ENCODE results near the gene DKK2. TPM values are rescaled to one million over a fixed set of nuclear protein-coding genes. Genes with fewer than 3 reads are reported as not detected.

DKK2 gene
- total RNA-seq, 1 donor from 2014 or later = not detected

DNA sequence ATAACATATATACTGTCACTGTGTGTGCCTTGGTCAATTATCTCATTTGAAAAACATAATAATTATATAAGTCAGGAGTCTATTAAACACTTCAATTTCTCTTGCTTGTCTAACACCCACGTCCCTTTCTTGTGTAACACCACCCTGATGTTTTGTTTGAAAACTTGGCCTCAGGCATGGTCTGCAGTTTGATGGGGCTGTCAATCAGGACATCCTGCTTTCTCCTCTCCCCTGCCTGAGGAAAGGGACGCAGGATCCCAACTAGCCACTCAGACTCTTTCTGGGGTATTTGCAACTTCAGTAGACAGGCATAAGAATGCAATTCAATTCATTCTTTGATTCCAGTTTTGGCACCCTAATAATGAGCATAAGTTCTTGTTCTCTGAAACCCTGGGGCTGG, 48.8 kb downstream of the DKK2 start:
- no peaks in the 10 kb centered on the region for H3K9me3 Mint-ChIP-seq

DNA sequence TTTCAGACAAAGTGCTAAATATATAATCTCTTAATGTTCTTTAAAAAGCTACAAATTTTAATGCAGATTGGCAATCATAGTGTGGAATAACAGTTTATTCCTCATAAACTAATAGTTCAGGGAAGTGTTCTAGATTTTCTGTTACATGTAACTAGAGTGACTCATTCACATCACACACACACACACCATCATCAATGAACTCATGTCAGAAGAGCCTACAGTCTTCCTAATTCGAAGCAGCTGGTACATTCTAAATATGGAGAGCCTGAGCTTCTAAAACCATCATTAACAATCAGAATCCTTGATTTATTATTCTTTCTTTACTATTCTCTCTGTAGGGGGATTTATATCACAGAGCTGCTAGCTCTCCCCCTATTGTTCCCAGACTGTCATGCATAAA, 49.6 kb downstream of the DKK2 start:
- DNase-seq = no peak
- no peak overlapping the region for H3K4me3 Mint-ChIP-seq
- H3K9me3 Mint-ChIP-seq = no peaks in the 10 kb centered on the region
- H3K27me3 Mint-ChIP-seq = no peaks in the 10 kb centered on the region
- no peaks in the 10 kb centered on the region for H3K36me3 Mint-ChIP-seq (ENCODE audit: low read depth)
- H3K4me1 Mint-ChIP-seq = no peaks in the 10 kb centered on the region
- intact Hi-C loops (cut with micrococcal nuclease) = no loop called here
- H3K27ac Mint-ChIP-seq = no peak overlapping the region

More for the DNA sequence above, 48.8 kb downstream of the DKK2 start:
- H3K36me3 Mint-ChIP-seq (ENCODE audit: low read depth) = no peaks in the 10 kb centered on the region
- intact Hi-C loops (cut with micrococcal nuclease) = no loop called here
- H3K4me3 Mint-ChIP-seq = no peak overlapping the region
- DNase-seq = no peak
- H3K27me3 Mint-ChIP-seq = no peaks in the 10 kb centered on the region
- no peak overlapping the region for H3K27ac Mint-ChIP-seq
- H3K4me1 Mint-ChIP-seq = no peaks in the 10 kb centered on the region

DNA sequence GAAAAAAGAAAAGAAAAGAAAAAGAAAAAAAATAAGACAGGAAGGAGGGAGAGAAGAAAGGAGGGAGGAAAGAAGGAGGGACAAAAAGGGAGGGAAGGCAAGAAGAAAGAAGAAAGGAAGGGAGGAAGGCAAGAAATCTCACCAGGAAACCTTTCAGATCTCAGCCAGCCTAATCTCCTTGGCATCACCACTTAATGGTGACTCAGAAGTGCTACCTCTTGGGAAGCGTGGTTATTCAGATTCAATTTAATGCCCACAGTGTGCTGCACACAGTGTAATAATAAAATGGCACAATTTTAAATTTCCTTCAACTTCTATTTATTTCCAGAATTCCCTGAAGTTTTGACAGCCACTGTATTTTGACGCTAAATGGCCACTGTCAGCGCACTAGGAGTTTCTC, 50.3 kb downstream of the DKK2 start:
- H3K36me3 Mint-ChIP-seq (ENCODE audit: low read depth) = no peaks in the 10 kb centered on the region
- H3K27me3 Mint-ChIP-seq = no peaks in the 10 kb centered on the region
- no peak for DNase-seq
- H3K4me1 Mint-ChIP-seq = no peaks in the 10 kb centered on the region
- intact Hi-C loops (cut with micrococcal nuclease) = no loop called here
- H3K27ac Mint-ChIP-seq = no peak overlapping the region
- H3K9me3 Mint-ChIP-seq = no peaks in the 10 kb centered on the region
- H3K4me3 Mint-ChIP-seq = no peak overlapping the region

DNA sequence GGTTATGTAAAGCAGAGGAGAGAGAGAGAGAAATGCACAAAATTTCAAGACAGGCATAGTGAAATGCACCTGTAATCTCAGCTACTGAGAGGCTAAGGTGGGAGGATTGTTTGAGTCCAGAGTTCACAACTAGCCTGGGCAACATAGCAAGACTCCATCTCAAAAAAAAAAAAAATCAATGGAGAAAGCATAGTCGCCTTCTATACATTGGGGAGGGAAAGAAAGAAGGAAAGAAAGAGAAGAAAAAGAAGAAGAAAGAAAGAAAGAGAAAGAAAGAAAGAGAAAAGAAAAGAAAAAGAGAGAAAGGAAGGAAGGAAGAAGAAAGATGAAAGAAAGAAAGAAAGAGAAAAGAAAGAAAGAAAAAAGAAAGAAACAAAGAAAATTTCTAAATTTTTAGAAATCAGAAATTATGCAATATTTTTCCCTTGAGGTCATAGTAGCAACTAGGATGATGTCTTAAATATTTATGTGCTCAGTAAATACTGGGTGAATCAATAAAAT, 53.4 kb downstream of the DKK2 start:
- no peaks in the 10 kb centered on the region for H3K27me3 Mint-ChIP-seq

DNA sequence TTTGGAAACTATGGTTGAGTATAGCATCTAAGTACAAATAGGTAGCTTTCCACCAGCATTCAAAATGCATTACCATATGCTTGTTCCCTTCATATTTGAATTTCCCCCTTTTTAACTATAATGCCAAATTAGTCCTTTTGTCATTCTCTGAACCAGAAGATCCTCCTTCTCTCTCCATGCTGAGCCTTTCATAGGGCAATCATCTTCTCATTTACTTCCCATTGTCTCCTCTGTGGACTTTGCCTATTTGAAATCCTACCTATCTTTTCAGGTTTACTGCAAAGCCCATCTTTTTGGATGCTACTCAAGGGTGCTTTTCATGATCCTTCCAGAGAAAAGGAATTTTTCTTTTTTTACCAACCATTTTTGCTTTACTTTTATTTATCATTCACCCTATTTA, 54.7 kb downstream of the DKK2 start:
- DNase-seq = no peak
- H3K27me3 Mint-ChIP-seq = no peaks in the 10 kb centered on the region
- H3K4me1 Mint-ChIP-seq = no peaks in the 10 kb centered on the region
- H3K36me3 Mint-ChIP-seq (ENCODE audit: low read depth) = no peaks in the 10 kb centered on the region
- no peaks in the 10 kb centered on the region for H3K9me3 Mint-ChIP-seq
- no peak overlapping the region for H3K4me3 Mint-ChIP-seq
- intact Hi-C loops (cut with micrococcal nuclease) = no loop called here
- H3K27ac Mint-ChIP-seq = no peak overlapping the region

More for the DNA sequence above, 53.4 kb downstream of the DKK2 start:
- no peaks in the 10 kb centered on the region for H3K9me3 Mint-ChIP-seq
- intact Hi-C loops (cut with micrococcal nuclease) = no loop called here
- no peak overlapping the region for H3K27ac Mint-ChIP-seq
- no peak overlapping the region for H3K4me3 Mint-ChIP-seq
- no peak for DNase-seq
- H3K36me3 Mint-ChIP-seq (ENCODE audit: low read depth) = no peaks in the 10 kb centered on the region
- H3K4me1 Mint-ChIP-seq = no peaks in the 10 kb centered on the region

DNA sequence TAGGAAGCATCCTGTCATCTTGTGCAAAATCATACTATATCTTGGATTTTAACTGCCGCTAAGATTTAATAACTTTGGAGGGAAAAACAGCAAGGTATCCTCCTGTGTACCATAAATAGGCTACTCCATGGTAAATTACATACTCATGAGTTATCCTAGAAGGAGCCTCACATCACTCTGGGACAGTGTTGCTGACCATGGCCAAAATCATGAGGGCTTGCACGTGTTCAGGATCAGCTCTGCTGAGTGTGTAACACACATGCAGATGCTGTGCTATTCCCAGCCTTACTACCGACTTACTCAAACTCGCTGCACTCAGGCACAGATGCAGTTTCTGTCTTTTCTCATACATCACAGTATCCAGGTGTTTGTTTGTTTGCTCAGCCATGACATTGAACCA, 56.6 kb downstream of the DKK2 start:
- Mint-ChIP-seq H3K36me3 (ENCODE audit: low read depth) (no peaks in the 10 kb centered on the region), H3K4me3 (no peak overlapping the region), H3K4me1 (no peaks in the 10 kb centered on the region), H3K27ac (no peak overlapping the region), H3K27me3 (no peaks in the 10 kb centered on the region), H3K9me3 (no peaks in the 10 kb centered on the region)
- intact Hi-C loops (cut with micrococcal nuclease) = no loop called here
- DNase-seq = no peak

DNA sequence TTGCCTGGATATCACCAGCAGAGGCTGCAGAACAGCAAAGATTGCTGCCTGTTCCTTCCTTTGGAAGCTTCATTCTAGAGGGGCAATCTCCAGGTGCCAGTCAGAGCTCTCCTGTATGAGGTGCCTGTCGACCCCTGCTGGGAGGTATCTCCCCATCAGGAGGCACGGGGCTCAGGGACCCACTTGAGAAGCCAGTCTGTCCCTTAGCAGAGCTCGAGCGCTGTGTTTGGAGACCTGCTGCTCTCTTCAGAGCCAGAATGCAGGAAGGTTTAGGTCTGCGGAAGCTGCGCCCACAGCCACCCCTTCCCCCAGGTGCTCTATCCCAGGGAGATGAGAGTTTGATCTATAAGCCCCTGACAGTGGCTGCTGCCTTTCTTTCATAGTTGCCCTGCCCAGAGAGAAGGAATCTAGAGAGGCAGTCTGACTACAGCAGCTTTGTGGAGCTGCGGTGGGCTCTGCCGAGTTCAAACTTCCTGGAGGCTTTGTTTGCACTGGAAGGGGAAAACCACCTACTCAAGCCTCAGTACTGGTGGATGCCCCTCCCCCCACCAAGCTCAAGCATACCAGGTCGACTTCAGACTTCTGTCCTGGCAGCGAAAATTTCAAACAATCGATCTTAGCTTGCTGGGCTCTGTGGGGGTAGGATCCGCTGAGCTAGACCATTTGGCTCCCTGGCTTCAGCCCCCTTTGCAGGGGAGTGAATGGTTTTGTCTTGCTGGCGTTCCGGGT, 57.9 kb downstream of the DKK2 start:
- no peak for DNase-seq
- Mint-ChIP-seq H3K27ac (no peak overlapping the region), H3K4me1 (no peaks in the 10 kb centered on the region), H3K27me3 (no peaks in the 10 kb centered on the region), H3K4me3 (no peak overlapping the region), H3K9me3 (no peaks in the 10 kb centered on the region), H3K36me3 (ENCODE audit: low read depth) (no peaks in the 10 kb centered on the region)
- intact Hi-C loops (cut with micrococcal nuclease) = no loop called here

DNA sequence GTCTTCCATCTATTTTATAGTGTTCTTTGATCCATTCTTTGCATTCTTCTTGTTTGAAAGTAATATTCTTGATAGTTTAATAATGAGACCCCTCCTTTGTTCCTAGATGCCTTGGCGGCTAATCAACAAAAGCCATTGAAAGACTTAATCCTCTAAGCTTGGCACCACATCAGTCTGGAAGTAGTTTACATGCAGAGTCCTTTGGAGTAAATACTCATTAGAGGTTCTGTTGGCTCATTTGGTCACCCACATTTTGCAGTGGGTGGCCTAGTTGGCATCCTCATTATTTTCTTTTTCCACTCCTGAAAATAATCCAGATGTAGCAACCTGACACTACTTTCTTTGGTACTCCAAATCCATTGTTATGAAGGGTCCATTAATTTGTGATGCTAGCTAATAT, 64.5 kb downstream of the DKK2 start:
- no peak overlapping the region for H3K4me3 Mint-ChIP-seq
- H3K9me3 Mint-ChIP-seq = no peaks in the 10 kb centered on the region
- H3K36me3 Mint-ChIP-seq (ENCODE audit: low read depth) = no peaks in the 10 kb centered on the region
- no peak for DNase-seq
- no peaks in the 10 kb centered on the region for H3K27me3 Mint-ChIP-seq
- H3K4me1 Mint-ChIP-seq = no peaks in the 10 kb centered on the region
- H3K27ac Mint-ChIP-seq = no peak overlapping the region
- intact Hi-C loops (cut with micrococcal nuclease) = no loop called here

DNA sequence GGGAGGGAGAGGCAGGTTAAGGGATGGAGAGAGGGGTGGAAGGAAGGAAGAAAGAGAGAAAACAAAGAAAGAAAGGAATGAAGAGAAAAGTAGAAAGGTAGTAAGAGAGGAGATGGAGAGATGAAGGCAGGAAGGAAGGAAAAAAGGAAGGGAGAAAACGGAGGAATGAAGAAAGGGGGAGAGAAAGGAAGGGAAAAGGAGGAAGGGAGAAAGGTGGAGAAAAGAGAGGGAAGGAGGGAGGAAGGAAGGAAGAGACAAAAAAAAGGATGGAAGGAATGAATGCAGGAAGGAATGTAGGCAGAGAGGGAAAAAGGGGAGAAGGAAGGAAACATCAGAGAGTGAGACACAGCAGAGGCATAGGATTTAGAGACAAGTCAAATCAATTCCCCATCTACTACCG, 68.2 kb downstream of the DKK2 start:
- Mint-ChIP-seq H3K9me3 (no peaks in the 10 kb centered on the region), H3K4me3 (no peak overlapping the region), H3K4me1 (no peaks in the 10 kb centered on the region), H3K27me3 (no peaks in the 10 kb centered on the region), H3K36me3 (ENCODE audit: low read depth) (no peaks in the 10 kb centered on the region), H3K27ac (no peak overlapping the region)
- intact Hi-C loops (cut with micrococcal nuclease) = no loop called here
- no peak for DNase-seq

DNA sequence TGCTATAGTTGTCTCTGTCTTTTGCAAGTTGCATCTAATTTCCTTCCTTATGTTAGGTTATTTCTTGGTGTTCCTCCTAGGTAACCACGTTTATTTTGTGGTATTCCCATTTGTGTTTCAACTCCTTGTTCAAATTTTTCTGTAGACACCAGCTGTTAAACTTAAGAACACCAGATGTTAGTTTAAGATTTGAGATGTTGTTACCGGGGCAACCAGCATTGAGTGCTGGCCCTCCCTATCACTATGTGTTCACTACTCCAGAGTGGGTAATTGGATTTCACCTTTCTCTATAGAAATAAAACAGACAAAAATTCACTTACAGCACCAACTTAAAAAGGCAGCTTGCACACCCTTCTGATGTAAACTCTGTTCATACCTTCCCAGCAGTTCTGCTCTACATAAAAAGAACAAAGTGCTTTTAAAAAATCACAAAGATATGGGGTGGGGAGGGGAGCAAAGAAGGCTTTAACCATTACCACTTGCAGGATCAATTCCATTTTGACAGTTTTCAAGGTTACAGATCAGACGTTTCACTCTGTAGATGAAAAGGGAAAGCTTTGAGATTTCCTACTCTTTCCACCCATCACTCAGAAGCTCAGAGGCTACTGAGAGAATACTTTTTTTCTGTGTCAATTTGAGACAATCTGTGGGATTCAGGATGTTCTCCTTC, 82.9 kb downstream of the DKK2 start:
- no peak overlapping the region for H3K27ac Mint-ChIP-seq

DNA sequence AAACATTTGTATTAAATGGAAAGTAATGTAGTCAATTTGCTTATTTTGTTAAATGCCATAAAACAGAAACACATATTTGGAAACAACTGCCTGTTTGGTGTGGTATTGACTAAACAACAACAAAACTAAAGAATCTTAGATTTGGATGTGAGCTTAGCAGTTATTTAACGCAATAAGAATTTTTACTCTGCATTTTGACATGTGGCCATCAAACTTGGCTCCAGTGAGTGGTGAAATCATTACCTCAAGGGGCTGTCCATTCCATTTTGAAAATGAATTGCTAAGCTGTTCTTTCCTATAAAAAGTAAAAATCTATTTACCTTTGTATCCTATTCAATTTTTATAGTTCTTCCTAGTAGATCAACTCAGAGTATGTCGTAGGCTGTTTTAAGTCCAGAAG, 84.2 kb downstream of the DKK2 start:
- no peaks in the 10 kb centered on the region for H3K27me3 Mint-ChIP-seq
- intact Hi-C loops (cut with micrococcal nuclease) = no loop called here
- H3K36me3 Mint-ChIP-seq (ENCODE audit: low read depth) = no peaks in the 10 kb centered on the region
- no peak for DNase-seq
- H3K27ac Mint-ChIP-seq = no peak overlapping the region
- no peaks in the 10 kb centered on the region for H3K9me3 Mint-ChIP-seq
- H3K4me3 Mint-ChIP-seq = no peak overlapping the region
- H3K4me1 Mint-ChIP-seq = no peaks in the 10 kb centered on the region

More for the DNA sequence above, 82.9 kb downstream of the DKK2 start:
- Mint-ChIP-seq H3K4me1 (no peaks in the 10 kb centered on the region), H3K36me3 (ENCODE audit: low read depth) (no peaks in the 10 kb centered on the region), H3K4me3 (no peak overlapping the region), H3K9me3 (no peaks in the 10 kb centered on the region), H3K27me3 (no peaks in the 10 kb centered on the region)
- intact Hi-C loops (cut with micrococcal nuclease) = no loop called here
- DNase-seq = no peak

DNA sequence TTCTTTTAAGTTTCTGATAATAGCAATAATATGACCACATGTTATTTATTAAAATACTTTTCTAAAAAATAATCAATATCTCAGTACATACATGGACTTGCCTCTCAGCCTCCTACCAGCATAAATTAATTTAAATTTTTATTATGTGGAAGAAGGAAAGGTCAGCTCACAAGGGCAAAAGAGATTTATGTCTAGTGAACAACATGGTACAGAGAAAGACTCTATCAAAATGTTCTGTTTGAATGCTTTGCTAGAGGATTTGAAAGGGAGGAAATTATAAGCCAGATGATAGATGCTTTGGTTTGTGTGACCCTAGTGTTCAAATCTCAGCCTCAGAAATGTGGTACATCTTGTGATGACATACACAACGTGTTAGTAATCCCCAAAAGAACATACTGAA, 94.3 kb downstream of the DKK2 start:
- intact Hi-C loops (cut with micrococcal nuclease) = no loop called here

DNA sequence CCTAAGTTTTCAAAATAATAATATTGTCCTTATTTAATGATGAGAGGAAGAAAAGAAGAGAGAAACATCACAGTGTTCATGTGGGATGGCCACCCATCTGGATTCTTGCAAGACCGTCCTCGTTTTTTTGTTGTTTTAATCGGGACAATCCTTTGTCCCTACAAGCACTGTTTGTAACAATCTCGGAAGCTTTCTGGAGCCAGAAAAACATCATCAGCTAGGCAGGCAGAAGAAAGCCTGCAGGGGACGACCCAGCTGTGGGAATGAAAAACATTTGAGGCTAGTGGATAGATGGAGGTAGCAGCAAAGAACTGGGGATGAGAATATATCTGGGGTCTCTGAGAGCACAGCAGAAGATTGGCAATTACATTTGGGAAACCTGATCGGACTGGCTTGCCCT, 105.6 kb downstream of the DKK2 start:
- no peaks in the 10 kb centered on the region for H3K27me3 Mint-ChIP-seq
- intact Hi-C loops (cut with micrococcal nuclease) = no loop called here
- no peak for DNase-seq
- no peaks in the 10 kb centered on the region for H3K36me3 Mint-ChIP-seq (ENCODE audit: low read depth)
- no peaks in the 10 kb centered on the region for H3K9me3 Mint-ChIP-seq
- H3K4me1 Mint-ChIP-seq = no peaks in the 10 kb centered on the region
- no peak overlapping the region for H3K27ac Mint-ChIP-seq
- no peak overlapping the region for H3K4me3 Mint-ChIP-seq

More for the DNA sequence above, 94.3 kb downstream of the DKK2 start:
- Mint-ChIP-seq H3K9me3 (no peaks in the 10 kb centered on the region), H3K4me1 (no peaks in the 10 kb centered on the region), H3K27me3 (no peaks in the 10 kb centered on the region), H3K36me3 (ENCODE audit: low read depth) (no peaks in the 10 kb centered on the region), H3K4me3 (no peak overlapping the region), H3K27ac (no peak overlapping the region)
- DNase-seq = no peak

DNA sequence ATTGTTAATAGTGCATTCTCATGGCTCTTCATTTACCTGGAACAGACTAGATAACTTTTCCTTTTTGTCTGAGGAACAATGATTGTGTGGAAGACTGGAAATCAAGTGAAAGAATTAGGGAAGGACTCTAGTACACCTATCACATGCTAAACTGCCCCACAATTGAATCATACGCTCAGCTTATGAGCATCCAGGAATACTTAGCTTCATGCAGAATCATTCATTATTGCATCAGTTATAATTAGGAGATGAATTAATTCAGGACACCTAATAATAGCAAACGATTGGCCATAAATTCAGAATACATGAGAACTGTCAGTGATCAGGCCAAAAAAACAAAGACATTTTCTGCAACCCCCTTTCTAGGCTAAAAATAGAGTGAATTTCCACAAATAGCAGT, 106.9 kb downstream of the DKK2 start:
- Mint-ChIP-seq H3K36me3 (ENCODE audit: low read depth) (no peaks in the 10 kb centered on the region), H3K4me3 (no peak overlapping the region), H3K4me1 (no peaks in the 10 kb centered on the region), H3K27me3 (no peaks in the 10 kb centered on the region), H3K27ac (no peak overlapping the region), H3K9me3 (no peaks in the 10 kb centered on the region)
- no peak for DNase-seq
- intact Hi-C loops (cut with micrococcal nuclease) = no loop called here
